H1 (cell line): Measurements from ENCODE around the gene PLCB1.

Source experiments
- CTCF ChIP-seq, 3 experiments: IDR thresholded peaks; 1 replicate in 2 of 3; 2 replicates in 1 of 3; pipeline versions ENCODE4 v1.5.1 to v1.6.1; 2011; ENCODE audit warnings: low read length in 3 of 3, mild to moderate bottlenecking in 3 of 3, inconsistent platforms in 2 of 3, low read depth in 1 of 3, moderate library complexity in 1 of 3; ENCODE audit not compliant: insufficient read depth in 1 of 3; ENCODE audit errors: control extremely low read depth in 1 of 3
- EZH2 ChIP-seq: fragments of 200-600 bp; sonication (generic); IDR thresholded peaks from 2 replicates; pipeline ENCODE4 v1.7.1; 2012; ENCODE audit warnings: low read depth, mild to moderate bottlenecking, moderate library complexity, low read length, inconsistent platforms; ENCODE audit not compliant: severe bottlenecking
- POLR2A ChIP-seq, 2 experiments: IDR thresholded peaks; 1 replicate in 1 of 2; 2 replicates in 1 of 2; pipeline ENCODE4 v1.6.1; 2011; ENCODE audit warnings: low read depth in 2 of 2, low read length in 2 of 2, mild to moderate bottlenecking in 2 of 2; ENCODE audit errors: control extremely low read depth in 1 of 2
- POLR2AphosphoS5 ChIP-seq: IDR thresholded peaks from 2 replicates; pipeline ENCODE4 v1.6.1; 2011; ENCODE audit warnings: low read depth, low read length
- SP1 ChIP-seq: IDR thresholded peaks from 2 replicates; pipeline ENCODE4 v1.6.1; 2011; ENCODE audit warnings: low read depth, low read length
- SP2 ChIP-seq: IDR thresholded peaks from 2 replicates; pipeline ENCODE4 v1.6.1; 2012; ENCODE audit warnings: mild to moderate bottlenecking, low read length, inconsistent platforms
- TAF1 ChIP-seq: IDR thresholded peaks from 2 replicates; pipeline ENCODE4 v1.6.1; 2011; ENCODE audit warnings: mild to moderate bottlenecking, low read depth, low read length

- TF ChIP-seq CTCF (IDR thresholded peaks at IDR 0.05; ENCODE audit: control extremely low read depth in 1 of 3, insufficient read depth in 1 of 3, low read depth in 1 of 3, low read length in 3 of 3) (no peak), TAF1 (no peak), POLR2A (IDR thresholded peaks at IDR 0.05; ENCODE audit: control extremely low read depth in 1 of 2, low read depth in 2 of 2, low read length in 2 of 2) (no peak), EZH2 (no peak), SP2 (no peak), SP1 (no peak), POLR2AphosphoS5 (no peak)
These were observed 188.9 kb downstream of the PLCB1 start for GRCh38 chr20:8321001-8321400.
